GM13976 (cell line): Measurements from ENCODE around the gene NABP1.

Experiments
- DNase-seq: peaks from one replicate; pipeline ENCODE4 v3.0.0; 2012; ENCODE audit warnings: low spot score
- CTCF ChIP-seq: IDR thresholded peaks from 2 replicates; pipeline ENCODE4 v1.5.1; 2012; ENCODE audit warnings: borderline replicate concordance, mild to moderate bottlenecking; ENCODE audit not compliant: insufficient read depth; ENCODE audit errors: extremely low read depth, missing control alignments, control extremely low read depth
- in situ Hi-C: fragments of 300-500 bp; cut with MboI; formaldehyde crosslinking; loops from one replicate; pipeline ENCODE4 v1.12.0; 2022; ENCODE audit warnings: low sequenced_read_pairs, mixed read lengths, inconsistent platforms; ENCODE audit not compliant: unreplicated experiment

NABP1 gene

DNA sequence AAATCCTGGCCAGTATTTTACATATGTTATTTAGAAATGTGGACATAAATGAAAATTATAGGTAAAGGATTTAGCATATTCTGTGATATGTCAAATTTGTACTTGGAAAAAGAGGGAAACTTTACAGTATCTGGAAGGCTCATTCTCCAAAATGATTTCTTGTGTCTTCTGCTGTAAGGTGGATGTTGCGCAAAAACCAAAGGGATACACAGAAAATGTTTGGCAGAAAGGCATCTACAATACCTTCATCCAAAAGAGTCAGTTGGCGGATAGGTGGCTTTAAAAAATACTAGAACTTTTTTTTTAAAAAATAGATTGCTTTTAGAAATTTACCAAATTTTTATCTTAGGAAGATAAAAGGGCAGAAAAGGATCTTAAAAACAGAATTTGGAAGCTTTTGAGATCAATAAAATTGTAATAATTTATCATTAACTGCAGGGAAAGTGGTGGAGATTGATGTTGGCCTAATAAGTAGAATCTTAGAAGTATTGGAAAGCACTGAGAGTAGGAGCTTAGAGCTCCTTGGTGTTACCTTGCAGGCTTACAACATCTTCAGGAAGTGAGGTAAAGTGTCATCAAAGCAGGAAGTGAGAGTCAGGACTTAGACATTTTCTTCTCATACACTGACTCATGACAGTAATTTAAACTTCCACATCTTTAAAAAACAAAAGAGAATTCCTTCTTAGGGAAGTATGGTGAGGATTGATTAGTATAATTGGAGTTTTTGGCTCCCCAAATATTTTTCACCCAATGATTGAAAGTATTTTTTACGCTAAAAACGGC, 2.1 kb downstream of the NABP1 start:
- TF ChIP-seq CTCF: no peak
- in situ Hi-C loops: no loop called here

GRCh38 chr2:191680639-191681038, 2.7 kb downstream of the NABP1 start:
- in situ Hi-C loops: no loop called here
- TF ChIP-seq CTCF: no peak
- DNase-seq: no peak

More for the DNA sequence above, 2.1 kb downstream of the NABP1 start:
- DNase-seq: no peak

DNA sequence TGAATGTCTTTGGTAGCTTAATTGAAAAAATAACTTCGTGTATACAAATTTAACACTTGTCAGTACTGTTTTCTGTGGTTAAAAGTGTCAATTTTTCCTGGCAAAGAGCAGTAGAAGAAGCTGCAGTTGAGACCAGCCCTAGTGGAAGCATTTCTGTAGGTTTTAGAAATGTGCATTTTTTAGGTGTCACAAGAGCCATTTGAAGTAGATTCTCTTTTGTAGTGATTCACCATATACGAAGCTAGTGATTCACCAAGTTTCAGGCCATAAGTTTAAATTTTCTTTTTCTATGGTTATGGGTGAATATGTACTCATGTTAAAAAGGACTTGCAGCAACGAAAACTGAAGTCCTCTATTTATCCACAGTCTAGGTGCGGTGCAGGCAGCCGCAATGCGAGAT, 4.2 kb downstream of the NABP1 start:
- in situ Hi-C loops: no loop called here
- DNase-seq: no peak
- TF ChIP-seq CTCF: no peak

- in situ Hi-C loops: no loop called here
- DNase-seq: no peak
- TF ChIP-seq CTCF: no peak
Measured at GRCh38 chr2:191686066-191686465, 8.1 kb downstream of the NABP1 start.

GRCh38 chr2:191686729-191687128, 8.8 kb downstream of the NABP1 start:
- DNase-seq: no peak
- in situ Hi-C loops: no loop called here
- no peak for TF ChIP-seq CTCF

- in situ Hi-C loops: no loop called here
- TF ChIP-seq CTCF: no peak
- no peak for DNase-seq
Measured at GRCh38 chr2:191687867-191688266, 9.9 kb downstream of the NABP1 start.
